Ascending aorta (tissue), 2 donors: Measurements from ENCODE around the gene YWHAB. TPM values are rescaled to one million over a fixed set of nuclear protein-coding genes. Genes with fewer than 3 reads are reported as not detected.

ENCODE experiments used
- DNase-seq, 2 donors: peaks; one replicate each; pipeline ENCODE4 v3.0.0-alpha.2; 2019; ENCODE audit warnings: low spot score in 2 of 2
- H3K27ac ChIP-seq, 2 donors: fragments of 200-600 bp; sonication (generic); one replicate each; pipeline ENCODE4 v1.5.1; 2016 to 2017; ENCODE audit warnings: mild to moderate bottlenecking in 1 of 2
- H3K27me3 ChIP-seq: fragments of 200-600 bp; sonication (generic); one replicate; pipeline ENCODE4 v1.5.1; 2017
- H3K36me3 ChIP-seq, 2 donors: fragments of 200-600 bp; sonication (generic); one replicate each; pipeline ENCODE4 v1.5.1; 2016
- H3K4me1 ChIP-seq, 2 donors: fragments of 200-600 bp; sonication (generic); one replicate each; pipeline ENCODE4 v1.5.1; 2016 to 2017; ENCODE audit warnings: mild to moderate bottlenecking in 1 of 2
- H3K4me3 ChIP-seq, 2 donors: fragments of 200-600 bp; sonication (generic); one replicate each; pipeline ENCODE4 v1.5.1; 2016 to 2017; ENCODE audit warnings: mild to moderate bottlenecking in 1 of 2
- H3K9me3 ChIP-seq, 2 donors: fragments of 200-600 bp; sonication (generic); one replicate each; pipeline ENCODE4 v1.5.1; 2016
- intact Hi-C: fragments of 100-400 bp; cut with DNase I; formaldehyde crosslinking; loops from one replicate; pipeline ENCODE4 v1.15.1; 2023
- total RNA-seq: library from RNA; depleted of rRNA; stranded (reverse); fragments of >200 nt; gene quantifications from one replicate; pipeline ENCODE4 v1.1.0, GENCODE V29; 2016
- TF ChIP-seq, protein P1 (sequence below), 3 experiments: fragments of 200-600 bp in 2 of 3; fragments of 450-650 bp in 1 of 3; sonication (generic) in 2 of 3; IDR thresholded peaks; one replicate each; pipeline ENCODE4 v1.5.1; 2016 to 2019; ENCODE audit warnings: antibody characterized with exemption in 3 of 3, mild to moderate bottlenecking in 1 of 3, moderate library complexity in 1 of 3

Gene YWHAB
- total RNA-seq, 1 donor from 2014 or later: 50.4 TPM

DNA sequence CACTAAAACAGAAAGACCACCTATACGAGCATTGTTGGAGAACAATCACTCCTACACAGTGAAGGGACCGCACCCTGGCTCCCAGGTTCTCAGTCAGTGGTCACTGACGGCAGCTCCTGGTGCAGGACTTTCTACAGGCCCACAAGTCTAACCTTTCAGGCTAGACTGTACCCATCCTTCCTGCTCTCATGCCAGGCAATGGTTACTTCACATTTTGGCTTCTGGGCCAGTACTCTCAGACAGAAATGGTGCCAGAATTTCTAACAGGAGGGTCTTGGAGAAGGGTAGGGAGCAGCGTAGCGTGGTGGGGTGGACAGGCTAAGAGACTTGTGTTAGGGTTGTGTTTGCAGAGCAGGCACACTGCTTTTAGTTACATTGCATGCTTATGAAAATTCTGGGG is 62.6 kb downstream of the YWHAB start:
- intact Hi-C loops: no loop called here
- Histone ChIP-seq H3K27ac (no peak overlapping the region), H3K9me3 (no peaks in the 10 kb centered on the region), H3K4me3 (no peak overlapping the region), H3K27me3 (no peaks in the 10 kb centered on the region), H3K36me3 (peaks cover 56 to 97% of the 10 kb centered on the region in 2 donors), H3K4me1 (no peaks in the 10 kb centered on the region)
- DNase-seq: no peak
- TF ChIP-seq, protein P1, sequence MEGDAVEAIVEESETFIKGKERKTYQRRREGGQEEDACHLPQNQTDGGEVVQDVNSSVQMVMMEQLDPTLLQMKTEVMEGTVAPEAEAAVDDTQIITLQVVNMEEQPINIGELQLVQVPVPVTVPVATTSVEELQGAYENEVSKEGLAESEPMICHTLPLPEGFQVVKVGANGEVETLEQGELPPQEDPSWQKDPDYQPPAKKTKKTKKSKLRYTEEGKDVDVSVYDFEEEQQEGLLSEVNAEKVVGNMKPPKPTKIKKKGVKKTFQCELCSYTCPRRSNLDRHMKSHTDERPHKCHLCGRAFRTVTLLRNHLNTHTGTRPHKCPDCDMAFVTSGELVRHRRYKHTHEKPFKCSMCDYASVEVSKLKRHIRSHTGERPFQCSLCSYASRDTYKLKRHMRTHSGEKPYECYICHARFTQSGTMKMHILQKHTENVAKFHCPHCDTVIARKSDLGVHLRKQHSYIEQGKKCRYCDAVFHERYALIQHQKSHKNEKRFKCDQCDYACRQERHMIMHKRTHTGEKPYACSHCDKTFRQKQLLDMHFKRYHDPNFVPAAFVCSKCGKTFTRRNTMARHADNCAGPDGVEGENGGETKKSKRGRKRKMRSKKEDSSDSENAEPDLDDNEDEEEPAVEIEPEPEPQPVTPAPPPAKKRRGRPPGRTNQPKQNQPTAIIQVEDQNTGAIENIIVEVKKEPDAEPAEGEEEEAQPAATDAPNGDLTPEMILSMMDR (IDR thresholded peaks at IDR 0.05): no peak

DNA sequence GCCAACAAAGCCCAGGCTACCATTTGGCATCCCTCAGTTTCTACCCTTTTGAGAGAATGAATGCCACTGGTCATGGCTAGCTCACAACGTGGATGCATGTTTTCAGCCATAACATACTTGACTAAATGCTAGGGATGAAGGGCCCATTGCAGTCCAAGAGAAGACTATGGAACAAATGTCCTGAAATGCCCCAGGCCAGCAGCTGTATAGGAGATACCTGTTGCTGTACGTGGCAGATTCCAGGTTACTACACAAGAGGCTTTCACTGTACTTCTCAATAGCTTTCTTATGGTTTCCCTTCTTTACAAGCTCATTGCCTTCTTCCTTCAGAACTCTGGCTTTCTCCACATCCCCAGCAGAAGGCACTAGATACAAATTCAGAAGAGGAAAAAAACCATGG is 63.0 kb downstream of the YWHAB start:
- TF ChIP-seq, protein P1 (IDR thresholded peaks at IDR 0.05): no peak
- intact Hi-C loops: no loop called here
- H3K36me3 ChIP-seq: peaks cover 56 to 97% of the 10 kb centered on the region in 2 donors

DNA sequence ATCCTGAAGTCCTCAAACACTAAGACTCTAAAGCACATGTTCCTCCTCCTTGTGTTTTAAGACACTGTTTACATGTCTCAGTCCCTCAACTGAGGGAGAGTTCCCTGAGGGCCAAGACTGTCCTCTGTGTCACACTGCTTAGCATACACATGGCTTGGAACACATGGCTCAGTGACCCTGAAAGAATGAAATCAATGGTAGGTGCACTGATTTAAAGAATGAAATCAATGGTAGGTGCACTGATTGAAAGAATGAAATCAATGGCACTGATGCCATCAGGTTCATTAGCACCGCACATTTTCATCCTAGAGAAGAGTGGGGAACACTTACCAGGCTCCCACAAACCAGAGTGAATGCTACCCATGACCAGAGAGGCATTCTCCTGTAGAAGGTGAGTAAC is 64.9 kb downstream of the YWHAB start:
- no peak for DNase-seq
- TF ChIP-seq, protein P1 (IDR thresholded peaks at IDR 0.05): no peak
- Histone ChIP-seq H3K4me1 (no peaks in the 10 kb centered on the region), H3K9me3 (no peaks in the 10 kb centered on the region), H3K4me3 (no peak overlapping the region), H3K36me3 (peaks cover 66 to 96% of the 10 kb centered on the region in 2 donors), H3K27ac (no peak overlapping the region), H3K27me3 (no peaks in the 10 kb centered on the region)
- intact Hi-C loops: no loop called here

More for the DNA sequence above, 63.0 kb downstream of the YWHAB start:
- no peak overlapping the region for H3K4me3 ChIP-seq
- no peak overlapping the region for H3K27ac ChIP-seq
- no peaks in the 10 kb centered on the region for H3K9me3 ChIP-seq
- no peaks in the 10 kb centered on the region for H3K27me3 ChIP-seq
- no peak for DNase-seq
- H3K4me1 ChIP-seq: no peaks in the 10 kb centered on the region

DNA sequence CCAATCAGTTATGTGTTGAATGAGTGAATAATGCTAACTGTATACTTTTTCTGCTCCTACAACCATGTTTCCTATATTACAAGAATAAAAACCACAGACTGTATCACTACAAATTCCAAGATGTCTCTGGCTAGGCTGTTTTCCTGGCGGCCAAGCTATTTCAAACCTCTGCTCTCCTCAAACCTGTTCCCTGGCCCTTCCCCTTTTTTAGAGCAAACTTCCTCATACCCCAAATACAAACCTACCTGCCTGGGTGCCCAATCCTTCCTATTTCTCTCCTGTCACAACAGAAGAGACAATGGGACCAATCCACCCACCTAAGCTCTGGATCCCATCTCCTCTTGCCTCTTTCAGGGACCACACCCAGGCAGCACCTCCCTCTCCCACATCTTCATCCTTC is 67.2 kb downstream of the YWHAB start:
- no peaks in the 10 kb centered on the region for H3K4me1 ChIP-seq
- no peak overlapping the region for H3K27ac ChIP-seq
- TF ChIP-seq, protein P1 (IDR thresholded peaks at IDR 0.05): no peak
- H3K36me3 ChIP-seq: peaks cover 62 to 81% of the 10 kb centered on the region in 2 donors
- no peak for DNase-seq
- H3K4me3 ChIP-seq: no peak overlapping the region
- intact Hi-C loops: no loop called here
- no peaks in the 10 kb centered on the region for H3K27me3 ChIP-seq
- no peaks in the 10 kb centered on the region for H3K9me3 ChIP-seq

DNA sequence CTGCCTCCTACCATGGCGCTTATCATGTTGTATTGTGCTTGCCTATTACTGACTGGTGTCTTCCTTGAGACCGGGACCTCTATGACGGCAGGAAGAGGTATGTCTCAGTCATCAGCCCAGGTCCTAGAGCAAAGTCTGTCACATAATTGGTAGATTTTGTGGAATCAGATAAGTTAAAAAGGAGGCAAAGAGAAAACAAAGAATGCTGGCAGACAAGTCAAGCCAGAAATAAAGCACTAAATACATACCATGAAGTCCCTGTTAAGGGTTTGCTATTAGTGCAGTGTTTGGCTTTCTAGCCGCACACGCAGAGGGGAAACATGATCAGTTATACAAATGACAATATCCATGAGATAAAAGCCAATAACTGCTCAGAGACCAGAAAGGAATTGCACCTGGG is 68.7 kb downstream of the YWHAB start:
- TF ChIP-seq, protein P1 (IDR thresholded peaks at IDR 0.05): no peak
- no peak for DNase-seq
- intact Hi-C loops: no loop called here

DNA sequence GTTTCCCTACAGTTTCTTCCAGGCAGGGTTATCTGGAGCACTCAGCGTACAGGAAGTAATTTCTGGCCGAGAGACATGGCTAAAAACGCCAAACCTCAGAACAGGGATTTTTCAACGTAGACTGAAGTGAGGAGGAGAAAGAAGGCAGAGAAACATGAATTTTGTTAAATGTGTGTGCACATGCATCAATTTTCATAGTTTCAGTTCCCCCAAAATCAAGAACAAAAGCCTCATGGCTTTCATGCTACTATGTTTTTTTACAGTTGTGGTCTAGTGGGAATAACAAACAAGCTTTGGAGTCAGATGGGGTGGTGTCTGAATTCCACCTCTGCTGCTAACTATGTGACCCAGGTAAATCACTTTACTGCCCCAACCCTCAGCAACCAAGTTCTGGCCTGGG is 69.8 kb downstream of the YWHAB start:
- no peaks in the 10 kb centered on the region for H3K9me3 ChIP-seq
- no peaks in the 10 kb centered on the region for H3K27me3 ChIP-seq
- intact Hi-C loops: no loop called here
- H3K4me1 ChIP-seq: peaks cover 0 to 8% of the 10 kb centered on the region in 2 donors
- H3K4me3 ChIP-seq: no peak overlapping the region
- no peak overlapping the region for H3K27ac ChIP-seq
- TF ChIP-seq, protein P1 (IDR thresholded peaks at IDR 0.05): no peak
- H3K36me3 ChIP-seq: peaks cover 44 to 56% of the 10 kb centered on the region in 2 donors
- DNase-seq: no peak

More for the DNA sequence above, 68.7 kb downstream of the YWHAB start:
- no peaks in the 10 kb centered on the region for H3K27me3 ChIP-seq
- peaks cover 0 to 8% of the 10 kb centered on the region in 2 donors for H3K4me1 ChIP-seq
- H3K9me3 ChIP-seq: no peaks in the 10 kb centered on the region
- peaks cover 51 to 66% of the 10 kb centered on the region in 2 donors for H3K36me3 ChIP-seq
- no peak overlapping the region for H3K4me3 ChIP-seq
- no peak overlapping the region for H3K27ac ChIP-seq
